ENCODE data around the gene PTPRT.
A peak's percentile ranks its signal among the peaks of the same experiment; 100 is the strongest.

Gene PTPRT

GRCh38 chr20:42706759-42707158 is 482.9 kb downstream of the PTPRT start:
- no peak for DNase-seq

- no peak for DNase-seq
These were observed 484.2 kb downstream of the PTPRT start for GRCh38 chr20:42705550-42705949.

- no peak for DNase-seq
These were observed 486.0 kb downstream of the PTPRT start for GRCh38 chr20:42703744-42704143.

- no peak for DNase-seq
These were observed 487.8 kb downstream of the PTPRT start for GRCh38 chr20:42701948-42702347.

- peak in 1 of 14 donors; percentile 1 for DNase-seq
These were observed 489.3 kb downstream of the PTPRT start for GRCh38 chr20:42700372-42700771.

- no peak for DNase-seq
These were observed 491.7 kb downstream of the PTPRT start for GRCh38 chr20:42697962-42698361.

GRCh38 chr20:42690842-42691437 is 498.8 kb downstream of the PTPRT start:
- DNase-seq: no peak

- no peak for DNase-seq
These were observed 501.1 kb downstream of the PTPRT start for GRCh38 chr20:42688576-42688975.

- no peak for DNase-seq
These were observed 503.6 kb downstream of the PTPRT start for GRCh38 chr20:42686057-42686456.

- no peak for DNase-seq
These were observed 510.8 kb downstream of the PTPRT start for GRCh38 chr20:42678895-42679294.

- DNase-seq: no peak
These were observed 533.6 kb downstream of the PTPRT start for GRCh38 chr20:42656130-42656529.

- no peak for DNase-seq
These were observed 537.4 kb downstream of the PTPRT start for GRCh38 chr20:42652266-42652665.

GRCh38 chr20:42650191-42650746 is 539.4 kb downstream of the PTPRT start:
- DNase-seq: no peak

- no peak for DNase-seq
These were observed 540.0 kb downstream of the PTPRT start for GRCh38 chr20:42649748-42650147.

GRCh38 chr20:42646250-42646649 is 543.5 kb downstream of the PTPRT start:
- DNase-seq: no peak

- DNase-seq: no peak
These were observed 547.8 kb downstream of the PTPRT start for GRCh38 chr20:42641886-42642285.

- no peak for DNase-seq
These were observed 550.6 kb downstream of the PTPRT start for GRCh38 chr20:42639140-42639539.

- no peak for DNase-seq
These were observed 553.9 kb downstream of the PTPRT start for GRCh38 chr20:42635699-42636411.

GRCh38 chr20:42634156-42634555 is 555.5 kb downstream of the PTPRT start:
- DNase-seq: no peak

- DNase-seq: no peak
These were observed 561.0 kb downstream of the PTPRT start for GRCh38 chr20:42628683-42629082.

- DNase-seq: no peak
These were observed 576.6 kb downstream of the PTPRT start for GRCh38 chr20:42613076-42613475.

- DNase-seq: no peak
These were observed 577.5 kb downstream of the PTPRT start for GRCh38 chr20:42611889-42612837.

GRCh38 chr20:42611423-42611822 is 578.3 kb downstream of the PTPRT start:
- no peak for DNase-seq

All from C1 segment of cervical spinal cord (tissue), 14 donors.